SH-SY5Y (cell line): Measurements from ENCODE around the gene PRAMEF17.
"Not testable (repeated sequence)": the region's sequence is repeated elsewhere in the genome, so short reads cannot be mapped to it uniquely, and the experiment has no call there.

ENCODE experiments used
- GATA2 ChIP-seq: IDR thresholded peaks from 2 replicates; pipeline ENCODE4 v1.6.1; 2011; ENCODE audit warnings: mild to moderate bottlenecking, low read depth, low read length
- GATA3 ChIP-seq: IDR thresholded peaks from 2 replicates; pipeline ENCODE4 v1.6.1; 2011; ENCODE audit warnings: low read depth, mild to moderate bottlenecking, low read length, moderate library complexity

The PRAMEF17 gene, protein sequence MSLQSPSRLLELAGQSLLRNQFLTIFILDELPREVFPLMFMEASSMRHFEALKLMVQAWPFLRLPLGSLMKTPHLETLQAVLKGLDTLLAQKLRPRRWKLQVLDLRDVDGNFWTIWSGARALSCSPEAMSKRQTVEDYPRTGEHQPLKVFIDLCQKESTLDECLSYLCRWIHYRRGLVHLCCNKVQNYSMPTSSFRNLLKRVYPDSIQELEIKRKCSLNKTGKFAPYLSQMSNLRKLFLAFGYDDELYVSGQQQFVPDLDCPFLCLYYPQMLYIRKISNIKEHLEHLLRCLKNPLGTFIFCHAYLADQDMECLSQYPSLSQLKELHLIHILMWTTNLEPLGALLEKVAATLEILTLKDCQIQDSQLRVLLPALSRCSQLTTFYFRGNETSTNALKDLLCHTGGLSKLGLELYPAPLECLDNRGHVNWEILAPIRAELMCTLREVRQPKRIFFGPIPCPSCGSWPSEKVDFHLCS

DNA sequence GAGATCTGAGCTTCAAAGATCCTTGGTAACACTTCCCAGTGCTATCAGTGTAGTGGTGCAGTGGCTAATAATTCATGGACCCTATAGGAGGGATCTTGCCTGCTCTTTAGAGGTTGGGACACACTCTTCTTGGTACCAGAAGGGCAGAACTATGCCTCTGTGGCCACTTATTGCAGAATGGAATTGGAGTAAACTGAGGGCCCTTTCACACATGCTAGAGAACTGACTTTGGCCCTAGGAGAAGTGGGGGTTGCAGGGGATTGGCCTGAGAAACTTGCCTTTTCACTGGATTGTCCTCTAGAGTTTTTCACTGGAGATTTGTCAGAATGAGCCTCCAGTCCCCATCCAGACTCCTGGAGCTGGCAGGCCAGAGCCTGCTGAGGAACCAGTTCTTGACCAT, at the start of gene PRAMEF17:
PRAMEF17 (plus strand) TSS at position 301 of the 400 bp plus-strand sequence; CDS start at position 327, 26 bp downstream.
- not testable (repeated sequence) for TF ChIP-seq GATA3, GATA2

DNA sequence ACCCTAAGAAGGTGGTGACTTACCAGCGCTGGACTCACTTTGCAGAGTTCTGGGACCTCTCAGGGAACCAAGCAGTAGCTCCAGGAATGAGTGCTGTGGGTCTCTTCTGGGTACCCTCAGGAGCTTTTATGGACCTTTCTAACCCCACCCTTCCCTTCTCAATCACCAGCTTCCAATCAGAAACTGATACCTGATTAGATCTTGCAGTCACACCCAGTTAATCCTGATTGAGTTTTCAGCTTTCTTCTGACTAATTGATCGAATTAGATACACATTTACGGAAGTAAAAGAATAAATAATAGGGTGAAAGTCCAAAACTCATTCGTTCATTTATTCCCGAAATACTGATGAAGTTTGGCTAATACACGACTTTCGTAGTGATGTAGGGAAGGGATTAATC, 42.4 kb upstream of the PRAMEF17 start, which contains the start of gene PRAMEF14:
PRAMEF14 (minus strand) TSS at position 101 of the 400 bp plus-strand sequence. CDS start 1,820 bp downstream, outside the sequence.
- TF ChIP-seq GATA3, GATA2: not testable (repeated sequence)

DNA sequence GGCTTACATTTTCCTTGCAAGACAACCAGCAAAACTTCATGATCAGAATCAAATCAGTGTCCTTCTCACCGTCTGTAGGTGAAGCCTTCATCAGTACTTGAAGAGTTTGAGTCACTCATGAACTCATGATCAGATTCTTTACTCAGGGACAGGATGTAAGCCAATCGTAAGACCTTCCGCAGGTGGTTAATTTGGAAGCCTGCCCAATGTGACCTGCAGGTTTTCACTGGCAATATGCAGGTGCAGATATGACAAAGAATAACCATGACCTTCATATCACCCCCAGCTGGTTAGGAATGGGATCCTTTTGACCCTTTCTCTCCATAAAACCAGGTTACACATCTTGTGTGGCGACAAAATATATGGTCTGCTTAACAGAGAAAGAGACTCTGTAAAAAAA, 18.4 kb downstream of the PRAMEF17 start:
- TF ChIP-seq GATA2 (no peak), GATA3 (no peak)

DNA sequence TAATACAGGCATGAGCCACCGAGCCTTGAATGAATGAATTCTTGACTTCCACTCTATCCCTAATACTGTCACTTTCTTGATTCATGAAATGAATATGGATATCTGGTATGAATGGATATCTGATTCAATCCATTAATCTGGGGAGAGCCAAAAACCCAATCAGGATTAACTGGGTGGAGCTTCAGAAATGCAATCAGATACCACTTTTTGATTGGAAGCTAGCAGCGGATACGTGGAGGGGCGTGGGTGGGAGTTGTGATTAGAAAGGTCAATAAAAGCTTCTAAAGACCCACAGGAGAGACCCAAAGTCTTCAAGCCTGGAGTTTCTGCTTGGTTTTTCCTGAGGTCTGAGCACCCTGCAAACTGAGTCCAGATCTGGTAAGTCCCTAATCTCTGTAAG, 20.7 kb downstream of the PRAMEF17 start, which contains the start of gene PRAMEF20:
PRAMEF20 (plus strand) TSS at position 301 of the 400 bp plus-strand sequence. CDS start 5,905 bp downstream, outside the sequence.
- not testable (repeated sequence) for TF ChIP-seq GATA2, GATA3

DNA sequence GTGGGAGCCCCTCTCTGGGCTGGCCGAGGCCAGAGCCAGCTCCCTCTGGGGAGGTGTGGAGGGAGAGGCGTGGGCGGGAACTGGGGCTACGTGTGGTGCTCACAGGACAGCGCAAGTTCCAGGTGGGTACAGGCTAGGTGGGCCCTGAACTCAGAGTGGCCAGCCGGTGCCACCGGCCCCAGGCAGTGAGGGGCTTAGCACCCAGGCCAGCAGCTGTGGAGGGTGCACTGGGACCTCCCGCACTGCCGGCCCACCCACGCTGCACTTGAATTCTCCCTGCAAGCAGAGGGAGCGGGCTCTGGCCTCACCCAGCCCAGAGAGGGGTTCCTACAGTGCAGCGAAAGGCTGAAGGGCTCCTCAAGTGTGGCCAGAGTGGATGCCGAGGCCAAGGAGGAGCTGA, 41.1 kb downstream of the PRAMEF17 start:
- TF ChIP-seq GATA3 (no peak), GATA2 (no peak)

DNA sequence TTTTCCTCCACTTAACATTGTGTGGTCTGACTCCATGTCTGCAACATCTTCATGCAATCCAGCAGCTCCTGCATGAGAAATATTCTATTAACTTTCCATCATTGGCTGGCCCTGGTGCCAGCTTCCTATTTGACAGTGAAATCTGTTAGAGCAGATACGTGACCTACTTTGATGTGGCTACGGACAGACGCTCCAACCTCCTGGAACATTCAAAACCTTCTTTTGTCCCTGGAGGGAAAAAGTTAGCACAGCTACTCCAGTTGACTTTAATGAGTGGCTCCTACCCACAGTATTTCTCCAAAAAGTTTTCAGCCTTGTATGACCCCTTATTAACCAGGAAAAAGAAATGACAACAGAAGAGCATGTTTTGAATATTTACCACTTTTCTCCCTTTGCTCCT, 42.8 kb downstream of the PRAMEF17 start:
- TF ChIP-seq GATA3 (no peak), GATA2 (no peak)

DNA sequence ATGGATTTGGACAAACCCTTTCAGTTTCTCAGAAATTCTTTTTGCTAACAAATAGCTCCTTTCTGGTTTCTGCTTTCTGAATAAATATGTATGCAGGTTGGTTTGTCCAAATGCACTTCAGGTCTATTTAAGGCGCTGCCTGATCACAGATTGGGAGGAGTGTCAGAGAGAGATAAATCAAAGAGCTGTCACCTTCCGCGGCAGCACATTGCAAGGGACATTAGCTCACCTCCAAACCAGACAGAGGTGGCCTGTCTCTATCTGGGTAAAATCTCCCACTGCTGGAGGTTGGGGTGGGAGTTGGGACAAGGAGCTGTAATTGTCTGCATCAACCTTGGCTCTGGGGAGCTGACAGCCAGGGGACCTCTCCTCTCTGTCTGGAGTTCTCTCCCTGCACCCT, 46.0 kb downstream of the PRAMEF17 start:
- TF ChIP-seq GATA2 (no peak), GATA3 (no peak)
